GM12878 (cell line): Measurements from ENCODE around the gene CPNE5. TPM values are rescaled to one million over a fixed set of nuclear protein-coding genes. Genes with fewer than 3 reads are reported as not detected.

Experiments used
- ATAC-seq: fragments of 200-7000 bp; cut with Tn5 transposase; 3 replicates; pipeline ENCODE4 v1.9.1; 2020; ENCODE audit warnings: mild to moderate bottlenecking, moderate library complexity
- BruUV-seq: library from RNA; stranded (reverse); fragments of 400-500 nt; replicated peaks from 2 replicates; lab custom pipeline; 2021; lab: Mats Ljungman, UMichigan
- CTCF ChIA-PET: fragments of 300-600 bp; sonication (Branson Sonifier 250); formaldehyde crosslinking; extraction: SDS; loops from one replicate; lab custom pipeline; 2021; ENCODE audit warnings: inconsistent platforms; lab: Yijun Ruan, JAX
- POLR2A ChIA-PET: fragments of 350-600 bp; formaldehyde crosslinking; extraction: SDS; loops from one replicate; lab custom pipeline; 2021; ENCODE audit warnings: inconsistent platforms; lab: Charles Lee
- RAD21 ChIA-PET: fragments of 300-600 bp; sonication (Branson Sonifier 250); formaldehyde crosslinking; loops from one replicate; lab custom pipeline; 2023; ENCODE audit warnings: antibody characterized with exemption; ENCODE audit not compliant: unreplicated experiment; lab: Charles Lee
- SMC1A ChIA-PET: fragments of 300-600 bp; sonication (Branson Sonifier 250); formaldehyde crosslinking; loops from one replicate; lab custom pipeline; 2023; ENCODE audit not compliant: unreplicated experiment, uncharacterized antibody; lab: Charles Lee
- DNase-seq: peaks from one replicate; pipeline ENCODE4 v3.0.0-alpha.2; 2011; ENCODE audit warnings: low read depth, low spot score
- FAIRE-seq: peaks from 3 replicates; lab custom pipeline; 2011; peaks lifted over from hg19 to GRCh38; lab: Jason Lieb, UNC
- H2AFZ ChIP-seq: 2 replicates; pipeline ENCODE4 v1.6.0; 2011; ENCODE audit warnings: low read depth, low read length, control low read depth; ENCODE audit not compliant: control insufficient read depth
- H3K27ac ChIP-seq: 2 replicates; pipeline ENCODE4 v1.5.1; 2011; ENCODE audit warnings: control low read depth; ENCODE audit not compliant: control insufficient read depth, insufficient read depth
- H3K27me3 ChIP-seq, 2 experiments: replicated peaks in 1 of 2; 2 replicates each; pipeline versions ENCODE4 v1.6.0 to v1.6.1; 2011; ENCODE audit warnings: low read length in 1 of 2; ENCODE audit not compliant: control insufficient read depth in 2 of 2, insufficient read depth in 2 of 2
- H3K36me3 ChIP-seq, 2 experiments: 2 replicates each; pipeline ENCODE4 v1.5.1; 2011; ENCODE audit warnings: low read length in 1 of 2; ENCODE audit not compliant: control insufficient read depth in 2 of 2, insufficient read depth in 2 of 2
- H3K4me1 ChIP-seq: 2 replicates; pipeline ENCODE4 v1.6.1; 2011; ENCODE audit warnings: mild to moderate bottlenecking, low read length, moderate library complexity, mixed read lengths; ENCODE audit not compliant: control insufficient read depth, insufficient read depth
- H3K4me2 ChIP-seq: 2 replicates; pipeline ENCODE4 v1.6.0; 2011; ENCODE audit warnings: control low read depth; ENCODE audit not compliant: control insufficient read depth, insufficient read depth
- H3K4me3 ChIP-seq: fragments of 200-600 bp; sonication (generic); 2 replicates; pipeline ENCODE4 v1.5.1; 2016
- H3K79me2 ChIP-seq: 2 replicates; pipeline ENCODE4 v1.6.0; 2011; ENCODE audit warnings: low read length; ENCODE audit not compliant: control insufficient read depth, insufficient read depth
- H3K9ac ChIP-seq: 2 replicates; pipeline ENCODE4 v1.8.0; 2011; ENCODE audit warnings: low read length, control low read depth, mixed read lengths; ENCODE audit not compliant: control insufficient read depth, insufficient read depth
- H3K9me3 ChIP-seq: replicated peaks from 3 replicates; pipeline ENCODE4 v1.5.1; 2011; ENCODE audit warnings: mild to moderate bottlenecking, low read length; ENCODE audit not compliant: control insufficient read depth, insufficient read depth
- H4K20me1 ChIP-seq: 2 replicates; pipeline ENCODE4 v1.6.0; 2011; ENCODE audit not compliant: control insufficient read depth, insufficient read depth
- CTCF ChIP-seq, 3 experiments: IDR thresholded peaks in 2 of 3; conservative IDR thresholded peaks in 1 of 3; 2 replicates each; pipeline ENCODE4 v1.5.1; 2011; ENCODE audit warnings: low read depth in 3 of 3, low read length in 3 of 3, mild to moderate bottlenecking in 3 of 3, control low read depth in 2 of 3, moderate library complexity in 2 of 3, inconsistent platforms in 1 of 3, mixed read lengths in 1 of 3; ENCODE audit not compliant: control insufficient read depth in 2 of 3, insufficient read depth in 1 of 3; ENCODE audit errors: extremely low read depth in 1 of 3
- MAX ChIP-seq: IDR thresholded peaks from 2 replicates; pipeline ENCODE4 v1.6.1; 2012; ENCODE audit warnings: low read depth, low read length, improper control_type of control experiment
- POU2F2 ChIP-seq: IDR thresholded peaks from 3 replicates; pipeline ENCODE4 v1.6.1; 2011; ENCODE audit warnings: low read depth, mild to moderate bottlenecking, low read length, borderline replicate concordance
- RELA ChIP-seq: fragments of 450-650 bp; IDR thresholded peaks from 2 replicates; pipeline ENCODE4 v1.8.0; 2014; ENCODE audit warnings: borderline replicate concordance; ENCODE audit not compliant: partially characterized antibody
- TARDBP ChIP-seq: IDR thresholded peaks from 2 replicates; pipeline ENCODE4 v1.6.1; 2016; ENCODE audit warnings: borderline replicate concordance
- WGBS: methylation state at CpG from one replicate; pipeline ENCODE4 v1.1.6; 2016; ENCODE audit warnings: low lambda C conversion rate; ENCODE audit not compliant: insufficient replicate concordance, insufficient coverage; ENCODE audit errors: missing lambda C conversion rate; 5-methylcytosine and 5-hydroxymethylcytosine counted together
- in situ Hi-C: fragments of 300-500 bp; cut with MboI; formaldehyde crosslinking; loops from 9 replicates; pipeline ENCODE4 v1.14.3; 2018; ENCODE audit warnings: mixed read lengths
- intact Hi-C: fragments of 100-400 bp; cut with micrococcal nuclease; formaldehyde crosslinking; loops from one replicate; pipeline ENCODE4 v1.14.2; 2022; ENCODE audit not compliant: unreplicated experiment
- polyA plus RNA-seq, 11 experiments: library from polyadenylated mRNA; depleted of rRNA in 4 of 11; unstranded in 6 of 11; stranded (reverse) in 5 of 11; fragments of >200 nt; fragmentation: Nextera tagmentation in 4 of 11; fragmentation: Illumina TruSeq in 1 of 11; extraction: Ambion mirVana in 4 of 11; extraction: Trizol in 1 of 11; gene quantifications; 1 replicate in 1 of 11; 2 replicates in 10 of 11; pipeline versions ENCODE4 v1.2.1 to v1.2.3, GENCODE V29; 2011 to 2016; ENCODE audit warnings: inconsistent platforms in 2 of 11, missing spikeins in 2 of 11, low read depth in 1 of 11
- total RNA-seq, 4 experiments: library from RNA; depleted of rRNA in 3 of 4; stranded (reverse); fragments of >200 nt in 3 of 4; fragmentation: Illumina TruSeq in 1 of 4; extraction: Trizol in 1 of 4; gene quantifications; 2 replicates each; pipeline versions ENCODE4 v1.2.1 to v1.2.3, GENCODE V29; 2013 to 2021

Gene CPNE5
- total and polyA plus RNA-seq, 10 of the 15 experiments (the other 5 are each of a cell fraction or from before 2014, with no cell fraction given), result 2.4 to 39.1 (median 18.2) TPM

GRCh38 chr6:36793296-36793912 is 45.8 kb downstream of the CPNE5 start:
- no peaks in the 10 kb centered on the region for H3K9me3 ChIP-seq
- in situ Hi-C loops (no loop called here), intact Hi-C loops (no loop called here)
- H2AFZ ChIP-seq, result no peak overlapping the region
- peaks cover 2 to 8% of the 10 kb centered on the region in 2 experiments; a peak in 2 of 4 replicates for H3K27me3 ChIP-seq
- FAIRE-seq, result no peak
- BruUV-seq, result no TSS peak
- no peaks in the 10 kb centered on the region for H3K79me2 ChIP-seq
- DNase-seq, result no peak
- ATAC-seq, result peak; percentile 16
- ChIA-PET CTCF (interaction anchor here (1.0 to 2.2 kb wide), 3 partner anchors 9 to 28 kb away, joined by 3 to 10 read pairs (median 6); no protein-coding TSS in a partner anchor), POLR2A (no interaction called here), SMC1A (interaction anchor here (1.0 to 1.2 kb wide), 2 partner anchors 11 to 92 kb away, joined by 3 read pairs; no protein-coding TSS in a partner anchor), RAD21 (no interaction called here)
- no peaks in the 10 kb centered on the region for H3K36me3 ChIP-seq
- no peak overlapping the region for H3K9ac ChIP-seq
- 45% methylated on average over 9 of the region's 9 CpGs for WGBS
- H3K4me1 ChIP-seq, result no peaks in the 10 kb centered on the region
- no peak overlapping the region for H3K4me2 ChIP-seq
- H3K4me3 ChIP-seq, result no peak overlapping the region
- no peaks in the 10 kb centered on the region for H4K20me1 ChIP-seq
- H3K27ac ChIP-seq, result no peak overlapping the region
- no peak for TF ChIP-seq CTCF (IDR thresholded peaks at IDR 0.05 in 2 of 3, conservative IDR thresholded peaks at IDR 0.05 in 1 of 3; ENCODE audit: control insufficient read depth in 2 of 3, extremely low read depth in 1 of 3, insufficient read depth in 1 of 3, low read depth in 3 of 3, low read length in 3 of 3)
- no peak for TF ChIP-seq RELA
- TF ChIP-seq POU2F2, result no peak
- no peak for TF ChIP-seq TARDBP
- TF ChIP-seq MAX, result no peak
